Left forelimb (tissue), 1 donor: ENCODE measurements around the gene SMIM27.

ENCODE experiments used
- DNase-seq: peaks from one replicate; pipeline ENCODE4 v3.0.0-alpha.2; 2018; ENCODE audit warnings: low spot score

Gene SMIM27

GRCh38 chr9:32558408-32558934 lies 6.3 kb downstream of the SMIM27 start:
- DNase-seq: no peak

- no peak for DNase-seq
These were observed 13.8 kb downstream of the SMIM27 start for GRCh38 chr9:32565967-32566366.

GRCh38 chr9:32566770-32567169 lies 14.6 kb downstream of the SMIM27 start:
- no peak for DNase-seq

DNA sequence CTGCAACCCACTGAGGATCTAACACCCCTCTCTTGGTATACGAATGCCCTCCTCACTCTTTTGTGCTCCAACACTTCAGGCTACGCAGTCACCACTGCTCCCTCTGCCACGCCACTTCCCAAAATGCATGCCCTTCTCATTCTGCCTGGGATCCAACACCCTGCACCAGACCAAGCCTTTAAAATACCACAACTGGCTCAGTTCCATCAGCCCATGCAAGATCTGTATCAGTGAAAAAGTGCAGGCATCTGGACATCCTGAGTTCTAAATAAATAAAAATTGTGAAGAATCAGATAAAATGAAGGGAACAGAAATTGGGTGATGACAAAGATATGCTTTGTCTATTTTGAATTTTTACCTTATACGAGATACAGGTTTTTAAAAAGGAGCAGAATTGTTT lies 18.1 kb downstream of the SMIM27 start:
- DNase-seq: no peak

DNA sequence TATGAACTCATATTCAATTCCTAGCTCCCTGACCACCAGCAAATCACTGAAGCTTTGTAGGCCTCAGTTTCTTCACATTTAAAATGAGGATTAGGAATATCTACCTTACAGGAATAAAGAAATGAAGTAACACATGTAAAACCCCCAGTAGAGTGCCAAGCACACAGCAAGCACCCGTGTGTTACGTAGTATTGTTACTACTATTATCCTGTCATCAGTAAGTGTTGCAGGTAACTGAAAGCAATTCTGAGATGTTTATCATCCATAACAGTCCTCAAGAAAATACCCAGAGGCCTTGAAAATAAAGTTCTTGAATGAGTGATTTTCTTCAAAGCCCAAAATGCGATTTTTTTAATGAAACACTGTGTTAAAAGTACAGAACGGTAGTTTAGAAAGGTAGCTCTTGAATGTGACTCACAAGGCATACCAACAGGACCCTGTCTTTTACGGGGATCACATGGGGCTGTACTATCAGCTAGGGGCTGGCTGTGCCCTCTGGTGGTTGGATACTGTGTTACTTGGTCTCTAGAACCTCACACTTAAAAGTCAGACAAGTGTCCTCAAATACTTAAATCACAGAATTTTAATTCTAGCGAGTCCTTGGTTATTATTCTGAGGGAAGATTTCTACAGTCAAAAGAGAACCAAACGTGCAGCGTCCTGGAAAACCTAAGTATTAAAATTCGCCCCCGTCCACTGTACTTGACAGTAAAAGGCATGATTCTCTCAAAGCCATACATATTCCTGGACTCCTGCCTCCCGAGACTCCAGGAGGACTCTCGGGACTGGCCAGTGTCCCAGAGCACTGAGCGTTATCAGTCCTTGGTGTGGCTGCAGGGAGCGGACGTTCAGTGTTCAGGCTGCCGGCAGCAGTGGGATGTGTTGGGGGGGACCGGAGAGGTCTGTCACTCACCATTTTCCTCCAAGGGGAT lies 20.1 kb downstream of the SMIM27 start:
- DNase-seq: no peak

GRCh38 chr9:32572900-32573523 lies 20.9 kb downstream of the SMIM27 start, which contains the start of gene NDUFB6:
TSS of gene NDUFB6 (minus strand) at chr9:32573159. CDS start at chr9:32573060, 99 bp downstream.
- peak; percentile 96 for DNase-seq

DNA sequence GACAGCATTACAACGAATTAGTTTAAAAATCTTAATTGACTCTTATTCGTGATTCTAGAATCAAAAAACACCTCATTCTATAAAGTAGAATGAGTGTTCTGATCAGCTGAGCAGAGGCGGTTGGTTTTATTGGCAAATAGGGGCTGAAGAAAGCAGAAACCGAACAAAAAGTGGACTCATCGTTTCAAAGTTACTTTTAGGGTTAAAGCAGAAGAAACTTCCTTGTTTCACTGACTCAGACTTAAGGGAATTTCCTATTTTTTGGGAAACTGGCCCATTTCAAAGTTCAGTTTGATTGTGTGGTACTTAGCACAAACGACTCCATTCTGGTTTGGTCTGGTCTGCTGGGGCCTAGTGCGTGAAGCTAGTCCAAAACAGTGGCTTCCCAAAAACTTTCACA lies 21.7 kb downstream of the SMIM27 start:
- DNase-seq: no peak

DNA sequence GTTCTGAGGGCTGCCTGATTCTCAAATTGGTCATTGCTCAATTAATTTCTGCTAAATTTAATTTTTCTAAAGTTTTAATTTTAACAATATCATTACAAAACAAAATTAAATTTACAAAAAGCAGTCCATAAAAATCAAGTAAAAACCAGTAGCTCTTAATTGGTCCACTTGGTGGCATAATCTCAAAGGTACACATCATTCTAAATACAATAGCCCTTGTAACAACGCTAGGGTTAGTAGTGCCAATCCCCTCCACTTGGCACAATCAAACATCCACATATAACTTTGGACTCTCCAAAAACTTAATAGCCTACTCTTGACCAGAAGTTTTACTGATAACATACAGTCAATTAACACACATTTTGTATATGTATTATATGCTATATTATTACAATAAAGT lies 22.7 kb downstream of the SMIM27 start:
- DNase-seq: no peak

DNA sequence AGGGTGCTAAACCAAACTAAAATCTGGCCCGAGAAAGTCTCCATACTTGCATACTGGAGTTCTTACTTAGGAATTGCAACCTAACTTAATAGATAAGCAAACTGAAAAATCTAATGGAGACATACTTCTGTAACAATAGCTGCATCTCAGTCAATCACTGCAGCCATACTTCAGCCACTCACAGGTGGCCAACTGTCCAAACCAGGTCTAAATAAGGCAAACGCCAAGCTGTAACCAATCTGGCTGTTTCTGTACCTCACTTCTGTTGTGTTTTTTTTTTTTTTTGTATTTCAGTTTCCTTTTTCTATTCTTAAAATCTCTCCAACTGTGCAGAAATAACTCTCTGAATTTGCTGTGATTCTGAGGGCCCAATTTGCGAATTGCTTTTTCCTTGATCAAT lies 25.2 kb downstream of the SMIM27 start:
- no peak for DNase-seq

DNA sequence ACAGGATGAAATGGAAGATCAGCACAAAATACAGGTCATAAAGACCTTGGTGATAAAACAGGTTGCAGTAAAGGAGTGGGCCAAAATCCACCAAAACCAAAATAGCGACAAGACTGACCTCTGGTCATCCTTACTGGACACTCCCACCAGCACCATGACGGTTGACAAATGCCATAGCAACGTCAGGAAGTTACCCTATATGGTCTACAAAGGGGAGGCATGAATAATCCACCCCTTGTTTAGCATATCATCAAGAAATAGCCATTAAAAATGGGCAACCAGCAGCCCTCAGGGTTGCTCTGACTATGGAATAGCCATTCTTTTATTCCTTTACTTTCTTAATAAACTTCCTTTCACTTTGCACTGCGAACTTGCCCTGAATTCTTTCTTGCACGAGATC lies 26.8 kb downstream of the SMIM27 start:
- no peak for DNase-seq

GRCh38 chr9:32579706-32580331 lies 27.7 kb downstream of the SMIM27 start:
- DNase-seq: peak; percentile 74

GRCh38 chr9:32580631-32581300 lies 28.6 kb downstream of the SMIM27 start:
- no peak for DNase-seq

GRCh38 chr9:32581512-32582143 lies 29.5 kb downstream of the SMIM27 start:
- DNase-seq: no peak

GRCh38 chr9:32584784-32585183 lies 32.7 kb downstream of the SMIM27 start:
- no peak for DNase-seq

GRCh38 chr9:32587901-32588300 lies 35.8 kb downstream of the SMIM27 start:
- no peak for DNase-seq

- no peak for DNase-seq
These were observed 37.1 kb downstream of the SMIM27 start for GRCh38 chr9:32589083-32589723.

GRCh38 chr9:32590476-32590875 lies 38.3 kb downstream of the SMIM27 start:
- DNase-seq: no peak

- no peak for DNase-seq
These were observed 38.8 kb downstream of the SMIM27 start for GRCh38 chr9:32590898-32591297.

- DNase-seq: no peak
These were observed 44.2 kb downstream of the SMIM27 start for GRCh38 chr9:32596096-32596865.

DNA sequence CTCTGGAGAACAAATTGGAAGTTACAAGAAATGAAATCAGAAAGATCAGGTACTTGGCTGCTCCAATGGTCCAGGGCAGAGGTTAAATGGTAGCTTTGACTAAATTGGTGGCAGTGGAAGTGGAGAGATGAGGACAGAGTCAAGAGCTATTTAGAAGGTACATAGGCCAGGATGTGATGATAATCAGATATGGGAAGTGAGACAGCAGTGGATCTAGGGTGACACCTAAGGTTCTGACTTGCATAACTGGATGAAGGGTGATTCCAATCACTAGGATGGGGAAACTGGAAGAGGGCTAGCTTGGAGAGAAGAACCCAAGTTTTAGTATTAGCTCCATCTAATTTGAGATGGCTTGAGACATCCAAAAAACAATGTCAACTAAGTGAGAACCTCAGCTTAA lies 44.8 kb downstream of the SMIM27 start:
- DNase-seq: no peak
